GM13977 (cell line): ENCODE measurements around the gene SLC18A3.

Source experiments
- DNase-seq: peaks from one replicate; pipeline ENCODE4 v3.0.0; 2012; ENCODE audit warnings: low spot score
- in situ Hi-C: fragments of 300-500 bp; cut with MboI; formaldehyde crosslinking; loops from one replicate; pipeline ENCODE4 v1.12.0; 2022; ENCODE audit warnings: low sequenced_read_pairs, low pct_unique_long_range_greater_than_20kb, mixed read lengths, inconsistent platforms; ENCODE audit not compliant: unreplicated experiment
- TF ChIP-seq, protein P1 (sequence below): IDR thresholded peaks from 2 replicates; pipeline ENCODE4 v1.5.1; 2012; ENCODE audit warnings: mild to moderate bottlenecking, control low read depth; ENCODE audit not compliant: insufficient read depth; ENCODE audit errors: extremely low read depth, missing control alignments

Gene SLC18A3

DNA sequence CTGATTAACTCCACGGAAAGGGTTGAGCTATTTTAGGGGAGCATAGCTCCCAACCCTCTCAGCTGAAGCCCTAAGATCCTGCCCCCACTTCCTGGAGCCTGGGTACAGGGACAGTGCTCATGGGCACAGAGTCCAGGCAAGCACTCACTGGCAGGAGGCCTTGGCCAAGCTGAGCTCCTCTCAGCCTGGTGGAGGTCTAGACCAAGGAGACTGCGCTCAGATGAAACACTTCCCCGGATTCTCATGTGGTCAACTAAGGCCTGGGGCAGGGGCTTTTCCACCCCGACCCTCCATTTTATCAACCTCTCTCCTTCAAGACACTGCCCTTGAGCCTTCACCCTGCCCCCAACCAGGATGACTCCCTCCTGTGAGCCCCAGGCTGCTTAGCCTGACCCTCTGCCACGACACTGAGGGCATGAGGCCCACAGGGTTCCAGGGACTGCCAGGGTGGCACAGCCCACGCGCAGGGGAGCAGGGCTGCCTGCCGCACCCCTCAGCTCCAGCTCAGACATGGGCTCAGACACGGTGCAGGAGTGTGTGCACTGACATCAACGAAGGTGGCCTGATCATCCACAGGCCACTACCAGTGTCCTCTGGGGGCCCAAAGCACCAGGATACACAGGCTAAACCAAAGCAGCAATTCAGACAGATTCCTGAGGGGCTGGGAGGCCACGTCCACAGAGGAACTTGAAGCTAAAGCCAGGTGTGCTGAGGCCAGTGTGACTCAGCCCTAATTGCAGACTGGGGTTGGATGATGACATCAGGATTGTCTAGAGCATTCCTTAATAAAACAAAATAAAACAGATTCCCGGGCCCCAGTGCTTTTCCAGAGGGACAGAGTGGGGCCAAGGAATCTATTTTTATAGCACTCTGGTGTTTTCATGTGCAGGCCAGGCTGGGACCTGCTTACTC is 22.6 kb downstream of the SLC18A3 start:
- no peak for DNase-seq
- TF ChIP-seq, protein P1, sequence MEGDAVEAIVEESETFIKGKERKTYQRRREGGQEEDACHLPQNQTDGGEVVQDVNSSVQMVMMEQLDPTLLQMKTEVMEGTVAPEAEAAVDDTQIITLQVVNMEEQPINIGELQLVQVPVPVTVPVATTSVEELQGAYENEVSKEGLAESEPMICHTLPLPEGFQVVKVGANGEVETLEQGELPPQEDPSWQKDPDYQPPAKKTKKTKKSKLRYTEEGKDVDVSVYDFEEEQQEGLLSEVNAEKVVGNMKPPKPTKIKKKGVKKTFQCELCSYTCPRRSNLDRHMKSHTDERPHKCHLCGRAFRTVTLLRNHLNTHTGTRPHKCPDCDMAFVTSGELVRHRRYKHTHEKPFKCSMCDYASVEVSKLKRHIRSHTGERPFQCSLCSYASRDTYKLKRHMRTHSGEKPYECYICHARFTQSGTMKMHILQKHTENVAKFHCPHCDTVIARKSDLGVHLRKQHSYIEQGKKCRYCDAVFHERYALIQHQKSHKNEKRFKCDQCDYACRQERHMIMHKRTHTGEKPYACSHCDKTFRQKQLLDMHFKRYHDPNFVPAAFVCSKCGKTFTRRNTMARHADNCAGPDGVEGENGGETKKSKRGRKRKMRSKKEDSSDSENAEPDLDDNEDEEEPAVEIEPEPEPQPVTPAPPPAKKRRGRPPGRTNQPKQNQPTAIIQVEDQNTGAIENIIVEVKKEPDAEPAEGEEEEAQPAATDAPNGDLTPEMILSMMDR: no peak
- in situ Hi-C loops: no loop called here

DNA sequence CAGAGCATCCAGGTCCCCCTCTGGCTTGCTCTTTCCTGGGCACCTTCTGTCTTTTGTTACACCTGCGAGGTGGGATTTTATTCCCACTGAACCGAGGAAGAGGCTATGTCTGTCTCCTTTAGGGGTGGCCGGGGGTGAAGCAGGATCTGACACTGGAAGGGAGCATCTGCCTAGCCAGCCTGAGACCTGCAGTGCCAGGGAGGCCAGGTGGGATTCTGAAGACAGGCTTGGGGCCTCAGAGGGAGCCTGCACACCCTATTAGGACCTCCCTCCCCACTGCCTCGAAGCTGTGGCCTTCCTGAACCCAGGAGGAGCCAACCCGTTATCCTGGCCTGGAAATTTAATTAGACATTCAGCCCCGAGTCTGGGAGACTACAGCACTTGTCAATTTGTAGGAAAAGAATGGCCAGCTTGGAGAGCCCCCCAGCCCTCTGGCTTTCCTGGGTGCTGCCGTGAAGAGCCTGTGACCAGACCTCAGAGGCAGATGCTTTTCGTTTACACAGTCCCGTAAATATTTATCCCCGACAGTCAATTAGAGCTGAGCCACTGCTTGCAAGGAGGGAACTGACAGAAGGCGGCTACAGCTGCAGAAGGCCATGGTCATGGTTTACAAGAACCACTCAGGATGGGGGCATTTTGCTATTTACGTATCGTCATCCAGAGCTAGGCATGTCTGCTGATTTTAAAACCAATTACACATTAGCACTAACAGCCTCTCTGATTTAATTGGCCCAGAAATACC is 23.4 kb downstream of the SLC18A3 start:
- in situ Hi-C loops: no loop called here
- DNase-seq: no peak

DNA sequence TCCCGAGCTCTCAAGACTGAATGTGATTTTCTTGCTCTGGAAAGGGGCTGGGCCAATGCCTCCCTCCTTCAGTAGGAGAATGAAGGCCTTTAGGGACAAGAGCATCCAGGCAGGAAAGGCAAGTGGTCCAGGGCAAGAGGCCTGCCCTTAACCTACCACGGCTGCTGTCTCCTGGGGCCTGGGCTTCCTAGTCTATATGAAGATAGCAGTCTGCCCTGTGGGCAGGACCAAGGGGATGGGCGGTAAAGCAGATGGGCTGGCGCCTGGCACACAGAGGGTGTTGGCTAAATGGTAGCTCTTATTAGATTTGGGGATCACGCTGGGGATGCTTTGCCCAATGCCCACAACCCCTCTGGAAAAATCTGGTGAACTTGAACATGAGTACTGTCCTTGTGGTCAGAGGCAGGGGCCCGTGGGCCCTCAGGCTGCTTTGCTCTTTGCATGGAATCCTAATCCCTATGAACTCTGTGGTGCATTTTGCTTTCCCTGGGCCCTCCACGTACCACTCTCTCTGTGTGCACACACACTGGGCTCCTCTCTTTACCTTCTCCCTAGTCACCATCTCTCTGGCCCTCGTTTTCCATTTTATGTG is 24.1 kb downstream of the SLC18A3 start:
- TF ChIP-seq, protein P1: no peak
- in situ Hi-C loops: no loop called here
- DNase-seq: no peak

More for the DNA sequence above, 23.4 kb downstream of the SLC18A3 start:
- TF ChIP-seq, protein P1: no peak

DNA sequence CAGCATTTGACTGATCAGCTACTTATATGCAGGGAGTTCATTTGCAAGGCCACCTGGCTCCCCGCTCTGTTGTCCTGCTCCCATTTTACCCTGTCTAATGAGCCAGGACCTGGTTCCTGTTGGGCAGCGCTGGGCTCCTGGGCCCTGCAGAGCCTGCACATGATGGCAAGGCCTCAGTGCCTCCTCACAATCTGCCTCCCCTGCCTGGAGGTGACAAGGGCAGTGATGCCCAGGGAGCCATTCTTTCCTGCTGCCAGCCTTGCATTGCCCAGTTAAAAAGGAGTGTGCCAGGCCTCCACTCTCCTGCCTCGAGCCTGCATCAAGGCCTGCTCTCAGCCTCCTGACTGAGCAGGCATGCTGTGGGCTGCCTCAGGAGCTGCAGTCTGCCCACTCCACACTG is 32.2 kb downstream of the SLC18A3 start:
- in situ Hi-C loops: no loop called here
- TF ChIP-seq, protein P1: no peak
- no peak for DNase-seq

DNA sequence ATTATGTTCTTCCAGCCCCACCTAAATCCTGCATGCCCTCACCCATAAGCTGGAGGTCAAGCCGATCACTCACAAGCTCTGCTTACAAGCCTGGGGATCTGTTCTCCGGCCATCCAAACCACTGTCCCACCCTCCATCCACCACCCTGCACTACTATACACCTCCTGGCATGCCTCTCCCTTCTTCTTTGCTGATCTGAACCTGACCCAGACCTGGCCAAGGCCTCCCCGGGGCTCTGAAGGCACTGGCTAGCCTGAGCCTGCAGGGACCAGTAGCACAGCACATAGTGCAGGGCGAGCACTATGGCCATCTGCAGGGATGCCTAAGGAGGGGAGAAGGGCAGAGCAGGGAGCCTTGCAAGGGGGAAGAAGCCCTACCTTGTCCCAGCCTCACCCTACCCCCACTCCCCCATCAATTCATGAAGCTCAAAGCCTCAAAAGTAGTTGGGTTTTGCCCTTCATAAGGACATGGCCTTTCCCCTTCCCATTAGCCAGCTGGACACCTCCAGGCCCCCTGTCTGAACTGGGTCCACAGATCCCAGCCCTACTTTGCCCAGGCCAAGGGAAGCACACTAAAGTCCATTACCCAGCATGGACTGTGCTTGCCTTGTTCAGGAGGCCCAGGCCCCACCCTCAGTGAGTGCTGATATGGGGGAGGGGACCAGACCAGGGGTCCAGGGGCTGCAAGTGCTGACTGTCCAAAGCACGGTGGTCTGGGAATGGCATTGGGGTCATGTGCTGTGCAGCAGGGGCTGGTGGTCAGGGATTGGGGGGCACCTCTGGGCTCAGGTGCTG is 33.3 kb downstream of the SLC18A3 start:
- DNase-seq: no peak
- TF ChIP-seq, protein P1: no peak
- in situ Hi-C loops: no loop called here

GRCh38 chr10:49644035-49644646 is 34.0 kb downstream of the SLC18A3 start:
- DNase-seq: no peak
- TF ChIP-seq, protein P1: no peak
- in situ Hi-C loops: no loop called here
